GM03348 (cell line): ENCODE measurements around the gene PRSS16.
A peak's percentile ranks its signal among the peaks of the same experiment; 100 is the strongest.

Experiments
- DNase-seq: peaks from one replicate; pipeline ENCODE4 v3.0.0; 2012; ENCODE audit warnings: low spot score

Gene PRSS16

GRCh38 chr6:27287751-27288135, 40.2 kb downstream of the PRSS16 start:
- no peak for DNase-seq

DNA sequence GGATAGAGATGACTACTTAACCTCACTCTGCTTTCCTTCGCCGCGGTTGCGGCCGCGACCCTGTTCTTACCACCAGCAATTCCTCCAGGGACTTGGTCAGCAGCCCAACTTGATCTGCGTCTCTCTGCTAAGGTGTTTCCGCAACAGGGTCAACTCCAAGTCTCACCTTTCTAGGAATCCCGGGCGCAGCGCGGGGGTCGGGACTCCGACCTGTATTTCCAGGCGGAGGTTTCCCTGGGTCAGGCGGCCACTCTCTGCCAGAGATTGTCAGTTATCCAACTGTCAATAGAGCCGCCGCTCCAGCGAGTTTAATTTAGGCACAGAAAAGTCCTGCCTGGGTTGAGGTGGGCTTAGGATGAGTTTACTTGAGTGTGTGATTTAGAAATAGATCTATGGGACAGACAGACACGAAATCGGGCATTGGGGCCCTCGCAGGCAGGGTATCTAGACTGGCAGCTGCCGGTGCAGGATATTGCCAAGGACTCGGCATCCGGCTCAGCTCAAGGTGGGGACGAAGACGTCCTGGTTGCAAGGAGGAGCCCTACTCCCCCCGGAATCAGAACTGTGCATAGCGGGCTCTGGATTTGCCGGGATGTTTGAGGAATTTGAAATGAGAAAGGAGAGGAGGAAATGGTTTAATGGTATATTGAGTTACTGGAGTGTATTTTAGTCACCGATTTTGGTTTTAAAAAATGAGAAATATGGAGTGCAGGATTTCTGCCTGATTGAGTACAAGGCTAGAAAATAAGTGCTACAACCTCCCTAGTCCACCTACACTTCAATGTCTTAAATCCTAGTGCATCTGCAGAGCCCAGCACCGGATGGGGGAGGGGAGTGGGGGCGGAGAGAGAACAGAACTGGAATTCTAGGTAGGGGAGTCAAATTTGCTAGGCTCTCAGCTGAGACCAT, 40.9 kb downstream of the PRSS16 start:
- no peak for DNase-seq

DNA sequence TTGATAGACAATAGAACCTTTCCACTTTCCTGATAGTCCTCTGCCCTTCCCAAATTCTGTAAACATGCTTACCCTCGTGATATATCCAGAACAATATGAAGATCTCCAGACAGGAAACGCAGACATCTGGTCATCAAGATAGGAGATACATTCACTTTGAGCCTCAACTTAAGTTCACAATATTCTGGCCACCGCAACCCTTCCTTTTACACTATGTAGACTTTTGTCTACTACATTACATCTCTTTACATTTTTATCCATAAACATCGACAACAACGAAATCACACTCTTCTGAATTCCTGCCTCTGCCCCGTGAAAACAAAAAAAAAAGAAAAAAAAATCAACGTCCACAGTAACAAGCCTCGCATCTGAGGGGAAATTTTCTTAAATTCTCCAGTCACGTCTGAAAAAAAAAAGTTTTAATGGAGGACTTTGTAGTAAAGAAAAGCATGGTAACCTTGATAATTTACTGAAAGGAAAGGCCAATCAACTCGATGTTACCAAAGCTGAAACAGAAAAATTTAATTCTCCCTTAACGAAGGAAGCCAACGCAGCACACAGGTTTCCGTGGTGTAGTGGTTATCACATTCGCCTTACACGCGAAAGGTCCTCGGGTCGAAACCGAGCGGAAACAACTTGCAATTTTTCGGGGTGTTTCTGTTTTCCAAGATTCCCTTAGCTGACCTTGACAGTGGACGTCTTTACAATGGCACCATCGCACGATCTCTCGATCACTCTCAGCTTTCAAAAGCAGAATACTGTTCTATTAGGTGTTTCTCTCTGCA, 42.8 kb downstream of the PRSS16 start:
- DNase-seq, result no peak

DNA sequence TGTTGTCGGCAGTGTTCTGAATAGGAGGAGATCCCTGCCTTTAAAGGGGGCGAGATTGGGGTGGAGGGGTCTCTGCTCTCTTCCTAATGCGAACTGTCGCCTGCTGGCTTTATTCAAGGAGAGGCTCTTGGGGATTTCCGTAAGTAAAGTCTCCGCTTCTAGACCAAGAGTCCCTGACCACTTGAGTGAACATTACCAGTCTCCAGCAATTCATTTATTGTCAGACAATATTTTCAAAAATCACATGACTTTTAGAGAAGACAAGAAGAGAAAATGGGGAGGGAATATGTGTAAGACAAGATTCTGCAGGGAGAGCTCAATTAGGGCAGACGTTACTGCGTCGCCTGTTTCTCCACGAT, 43.3 kb downstream of the PRSS16 start:
- DNase-seq, result no peak

DNA sequence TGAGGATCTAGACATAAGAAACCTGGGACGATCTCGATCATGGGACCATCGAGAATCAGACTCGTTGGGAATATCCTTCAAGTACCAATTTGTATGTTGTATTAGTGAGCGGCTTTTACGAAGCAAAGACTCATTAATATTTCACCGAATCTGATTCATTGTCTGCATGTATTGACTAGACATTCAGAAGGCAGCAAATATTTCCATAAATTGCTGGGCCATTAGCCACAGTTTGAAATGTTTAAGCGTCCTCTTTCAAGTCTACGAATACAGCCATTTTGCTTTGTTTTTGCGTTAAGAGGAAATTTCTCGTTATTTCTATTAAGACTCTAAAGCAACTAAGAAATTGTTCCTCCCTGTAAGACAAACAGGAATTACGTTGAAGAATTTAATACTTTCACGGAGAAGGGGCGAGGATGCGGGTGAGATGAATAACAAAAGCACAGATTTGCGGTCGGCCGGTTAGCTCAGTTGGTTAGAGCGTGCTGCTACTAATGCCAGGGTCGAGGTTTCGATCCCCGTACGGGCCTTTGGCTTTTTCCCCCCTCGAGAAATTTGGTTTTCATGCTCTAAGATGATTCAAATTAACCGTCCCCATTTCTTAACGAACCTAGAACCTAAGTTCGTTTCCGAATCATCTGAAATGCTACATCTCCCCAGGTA, 46.1 kb downstream of the PRSS16 start:
- peak; percentile 41 for DNase-seq

DNA sequence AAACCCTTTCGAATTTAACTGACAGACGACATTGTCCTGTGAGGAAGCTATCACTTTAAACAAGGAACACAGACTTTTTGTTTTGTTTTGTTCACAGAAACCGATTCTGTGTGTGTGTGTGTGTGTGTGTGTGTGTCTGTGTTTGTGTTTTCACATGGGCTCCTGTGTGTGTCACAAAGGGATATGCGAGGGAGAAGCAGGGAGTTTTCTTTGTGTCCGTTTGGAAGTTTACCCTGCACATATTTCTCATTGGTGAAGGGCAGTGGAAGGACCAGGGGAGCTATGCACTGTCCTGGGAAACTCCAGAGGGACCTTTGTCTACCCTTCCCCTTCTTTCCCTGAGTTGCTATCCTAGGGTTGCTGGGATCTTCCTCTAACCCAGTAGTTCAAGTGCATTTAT, 46.9 kb downstream of the PRSS16 start:
- no peak for DNase-seq

GRCh38 chr6:27295301-27296079, 48.0 kb downstream of the PRSS16 start:
- peak; percentile 52 for DNase-seq

GRCh38 chr6:27296106-27296783, 48.7 kb downstream of the PRSS16 start:
- peak; percentile 61 for DNase-seq

DNA sequence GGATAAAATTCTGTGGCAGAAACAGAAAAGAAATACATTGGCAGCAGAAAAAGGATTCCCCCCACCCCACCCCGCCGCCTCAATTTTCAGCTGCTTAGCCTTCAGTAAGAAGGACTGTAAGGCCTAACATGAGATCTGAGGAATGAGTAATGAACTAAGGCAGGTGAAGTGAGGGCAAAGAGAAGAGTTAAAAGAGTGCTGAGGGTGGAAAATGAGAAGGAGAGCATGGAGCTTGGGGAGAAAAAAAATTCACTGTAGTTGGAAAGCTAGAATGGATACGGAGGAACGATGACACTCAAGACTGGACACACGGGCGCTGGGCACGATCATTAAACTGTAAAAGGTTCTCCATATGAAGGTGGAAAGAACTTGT, 50.0 kb downstream of the PRSS16 start:
- DNase-seq, result no peak

GRCh38 chr6:27297857-27298730, 50.6 kb downstream of the PRSS16 start:
- DNase-seq, result no peak

GRCh38 chr6:27303613-27304272, 56.2 kb downstream of the PRSS16 start:
- DNase-seq, result no peak
